GM12892 (cell line): Measurements from ENCODE around the gene SNRPB.

Experiments
- DNase-seq: peaks from one replicate; pipeline ENCODE4 v3.0.0; 2011; ENCODE audit not compliant: insufficient read length
- FAIRE-seq: peaks from 2 replicates; lab custom pipeline; 2011; peaks lifted over from hg19 to GRCh38; lab: Jason Lieb, UNC
- POLR2A ChIP-seq: IDR thresholded peaks from 2 replicates; pipeline ENCODE4 v1.6.1; 2011; ENCODE audit warnings: low read depth, low read length, control low read depth
- POLR2AphosphoS5 ChIP-seq: IDR thresholded peaks from 2 replicates; pipeline ENCODE4 v1.6.1; 2011; ENCODE audit warnings: low read depth, low read length, control low read depth
- TAF1 ChIP-seq: IDR thresholded peaks from 2 replicates; pipeline ENCODE4 v1.6.1; 2011; ENCODE audit warnings: low read depth, mild to moderate bottlenecking, control low read depth, low read length, borderline replicate concordance

SNRPB gene

DNA sequence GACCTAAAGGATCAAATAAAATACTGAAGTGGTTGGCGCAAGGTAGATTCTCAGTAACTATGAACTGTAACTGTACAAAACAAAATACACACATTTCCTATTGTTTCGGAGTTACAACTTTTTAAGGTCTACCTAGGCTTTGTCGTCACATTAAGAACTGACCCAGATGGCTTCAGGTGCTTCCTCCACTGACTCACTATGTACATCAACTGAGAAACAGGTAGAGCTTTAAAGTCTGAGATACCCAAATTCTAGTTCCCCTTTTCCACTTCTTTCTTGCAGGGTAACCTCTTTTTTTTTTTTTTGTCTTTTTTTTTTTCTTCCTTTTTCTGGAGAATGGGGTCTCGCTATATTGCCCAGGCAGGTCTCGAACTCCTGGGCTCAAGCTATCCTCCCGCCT, 5.5 kb downstream of the SNRPB start:
- TF ChIP-seq POLR2A, result no peak
- TF ChIP-seq TAF1, result no peak
- TF ChIP-seq POLR2AphosphoS5, result no peak
- DNase-seq, result no peak
- no peak for FAIRE-seq

DNA sequence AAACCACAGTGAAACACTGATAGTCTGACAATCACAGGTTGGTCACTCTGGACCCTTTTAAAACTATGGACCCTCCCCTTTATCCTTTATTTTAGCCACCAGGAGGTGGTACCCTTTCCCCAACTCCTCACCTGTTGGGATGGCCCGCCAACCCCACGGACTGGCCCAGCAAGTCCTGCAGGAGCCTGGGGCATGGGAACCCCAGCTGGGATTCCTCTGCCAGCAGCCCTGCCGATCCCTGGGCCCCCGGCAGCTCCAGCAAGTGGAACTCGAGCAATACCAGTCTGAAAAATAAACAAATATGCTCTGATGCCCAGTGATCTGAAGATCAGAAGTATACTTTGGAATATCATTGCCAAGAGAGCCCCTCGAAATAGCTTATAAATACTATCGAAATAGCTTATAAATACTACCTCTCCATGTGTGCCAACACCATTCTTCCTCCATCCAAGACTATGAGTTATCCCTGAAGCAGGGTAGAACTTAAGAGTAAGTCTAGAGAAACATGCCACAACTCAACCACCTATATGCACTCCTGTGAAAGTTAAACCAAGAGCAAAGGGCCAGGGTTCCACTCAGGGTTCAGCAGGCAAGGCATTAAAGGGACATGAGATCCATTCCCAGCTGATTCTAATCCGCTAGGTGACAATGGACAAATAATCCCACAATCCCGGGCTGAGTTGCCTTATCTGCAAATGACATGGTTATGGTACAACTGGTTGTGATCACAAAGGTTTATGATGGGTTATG, 6.8 kb downstream of the SNRPB start:
- no peak for FAIRE-seq

DNA sequence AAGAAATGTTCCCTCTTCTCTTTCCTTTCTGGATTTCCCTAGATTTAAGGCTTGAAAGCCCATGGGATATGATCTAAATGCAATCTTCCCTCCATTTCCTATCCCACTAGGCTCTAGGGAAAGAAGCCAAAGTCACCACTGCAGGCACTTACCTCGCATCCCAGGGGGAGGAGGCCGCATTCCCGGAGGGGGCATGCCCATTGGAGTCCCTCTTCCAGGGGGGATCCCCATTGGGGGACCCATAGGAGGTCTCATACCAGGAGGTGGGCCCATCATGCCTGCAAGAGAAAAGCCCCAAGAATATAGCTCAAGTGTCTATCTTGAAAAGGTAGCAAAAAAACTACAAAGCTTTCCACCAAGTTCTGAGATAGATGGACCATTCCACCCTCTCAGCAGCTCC, 8.1 kb downstream of the SNRPB start:
- FAIRE-seq, result no peak
- no peak for DNase-seq
- TF ChIP-seq POLR2AphosphoS5 (no peak), POLR2A (no peak), TAF1 (no peak)

More for the DNA sequence above, 6.8 kb downstream of the SNRPB start:
- DNase-seq, result no peak
- TF ChIP-seq POLR2A, result peak; percentile 51; the same call in 1 of the 2 replicates
- no peak for TF ChIP-seq POLR2AphosphoS5

DNA sequence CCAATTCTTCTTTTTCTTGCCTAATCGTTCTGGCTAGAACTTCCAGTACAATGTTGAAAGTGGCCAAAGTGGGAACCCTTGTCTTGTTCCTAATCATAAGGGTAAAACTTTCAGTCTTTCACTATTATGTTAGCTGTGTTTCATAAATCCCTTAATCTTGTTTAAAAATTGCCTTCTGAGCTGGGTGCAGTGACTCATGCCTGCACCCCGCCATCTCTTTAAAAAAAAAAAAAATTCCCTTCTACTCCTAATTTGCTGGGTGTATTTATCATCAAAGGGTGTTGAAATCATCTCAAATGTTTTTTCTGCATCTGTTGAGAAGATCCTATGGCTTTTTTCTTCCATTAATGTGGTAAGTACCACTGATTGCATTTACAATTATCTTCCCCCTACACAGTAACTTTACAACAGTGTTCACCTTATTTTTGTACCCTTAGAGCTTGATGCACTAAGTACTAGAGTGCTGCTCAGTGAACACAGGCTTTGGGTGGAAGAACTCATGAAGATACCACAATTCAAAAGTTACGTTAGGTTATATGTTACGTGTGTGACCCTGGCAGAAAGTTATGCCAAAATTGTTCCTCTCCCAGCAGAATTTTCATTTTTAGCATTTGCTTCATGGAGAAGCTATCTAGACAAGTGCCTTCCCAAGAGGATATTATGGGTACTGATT, 9.7 kb downstream of the SNRPB start:
- no peak for FAIRE-seq
- no peak for DNase-seq
- TF ChIP-seq TAF1, result no peak
- no peak for TF ChIP-seq POLR2A
- no peak for TF ChIP-seq POLR2AphosphoS5

DNA sequence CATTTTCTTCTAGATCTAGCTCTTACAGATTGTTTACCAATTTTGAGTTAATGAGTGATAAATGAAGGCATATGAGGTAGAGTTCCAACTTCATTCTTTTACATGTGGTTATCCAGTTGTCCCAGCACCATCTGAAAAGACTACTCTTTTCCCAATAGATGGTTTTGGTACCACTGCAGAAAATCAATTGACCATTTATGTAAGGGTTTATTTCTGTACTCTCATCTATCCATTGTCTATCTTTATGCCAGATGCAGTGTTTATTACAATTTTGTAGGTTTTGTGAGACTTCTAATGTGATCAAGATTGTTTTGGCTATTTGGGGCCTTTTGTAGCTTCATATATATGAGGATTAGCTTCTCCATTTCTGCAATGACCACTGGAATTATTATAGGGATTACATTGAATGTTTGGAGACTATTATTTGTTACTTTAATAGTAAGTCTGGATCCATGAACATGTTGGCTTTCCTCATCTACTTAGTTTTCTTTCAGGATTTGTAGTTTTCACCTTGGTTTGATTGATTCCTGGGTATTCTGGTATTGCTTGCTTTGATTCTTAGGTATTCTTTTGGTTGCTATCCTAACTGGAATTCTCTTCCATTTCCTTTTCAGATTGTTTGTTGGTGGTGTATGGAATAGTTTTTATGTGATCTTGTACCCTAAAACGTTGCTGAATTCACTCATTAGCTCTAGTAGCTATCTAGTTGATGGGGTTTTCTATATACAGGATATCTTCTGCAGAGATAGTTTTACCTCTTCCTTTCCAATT, 10.4 kb downstream of the SNRPB start:
- no peak for DNase-seq
- no peak for FAIRE-seq
- TF ChIP-seq POLR2A (peak; percentile 29; the same call in 1 of the 2 replicates), POLR2AphosphoS5 (peak; percentile 59; the same call in 1 of the 2 replicates), TAF1 (no peak)

DNA sequence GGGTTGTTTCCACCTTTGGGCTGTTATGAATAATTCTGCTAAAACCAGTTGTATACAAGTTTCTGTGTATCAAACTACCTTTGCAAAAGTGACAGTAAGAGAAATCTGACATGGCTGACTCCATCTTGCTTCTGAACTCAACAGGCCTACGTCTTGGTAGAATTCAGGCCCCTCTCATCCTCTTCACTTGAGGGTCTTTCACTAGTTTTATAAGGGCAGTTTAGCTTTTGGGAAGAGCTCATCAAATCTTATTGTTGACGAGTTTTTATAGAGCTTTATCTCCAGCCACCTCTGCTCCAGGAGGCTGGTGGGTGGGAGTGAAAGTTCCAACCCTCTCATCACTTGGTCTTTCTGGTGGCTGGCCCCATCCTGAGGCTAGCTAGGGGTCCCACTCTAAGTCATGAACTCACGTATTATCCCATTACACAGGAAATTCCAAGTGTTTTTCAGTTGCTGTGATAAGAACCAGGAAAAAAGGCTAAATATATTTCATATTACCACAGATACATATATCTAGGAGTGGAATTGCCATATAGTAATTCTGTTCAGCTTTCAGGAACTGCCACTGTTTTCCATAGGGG, 11.6 kb downstream of the SNRPB start:
- FAIRE-seq (no peak), DNase-seq (no peak)
- TF ChIP-seq POLR2A (no peak; the same call in 1 of the 2 replicates), POLR2AphosphoS5 (peak; percentile 68)

DNA sequence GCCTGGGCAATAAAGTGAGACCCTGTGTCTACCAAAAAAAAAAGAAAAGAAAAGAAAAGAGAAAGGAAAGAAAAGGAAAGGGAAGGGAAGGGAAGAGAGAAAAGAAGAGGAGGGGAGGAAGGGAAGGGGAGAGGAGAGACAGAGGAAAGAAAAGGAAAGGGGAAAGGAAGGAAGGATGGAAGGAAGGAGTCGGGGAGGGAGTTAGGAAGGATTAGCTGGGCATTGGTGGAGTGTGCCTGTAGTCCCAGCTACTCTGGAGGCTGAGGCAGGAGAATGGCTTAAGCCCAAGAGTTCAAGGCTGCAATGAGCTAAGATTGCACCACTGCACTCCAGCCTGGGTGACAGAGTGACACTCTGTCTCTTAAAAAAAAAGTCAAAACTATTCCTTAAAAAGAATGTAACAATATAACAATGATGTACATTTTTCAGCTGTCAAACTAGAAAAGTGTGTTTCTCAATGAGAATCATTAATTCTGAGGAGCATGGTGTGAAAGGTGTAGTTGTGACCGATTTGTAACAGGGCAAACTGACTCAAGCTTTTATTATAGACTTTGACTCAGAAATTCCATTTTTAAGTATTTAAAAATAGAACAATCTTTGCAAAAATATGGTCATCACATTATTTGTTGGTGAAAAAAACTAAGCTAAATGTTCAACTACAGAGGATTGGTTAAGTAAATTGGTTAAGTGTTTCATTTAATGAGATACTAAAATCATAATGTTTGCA, 14.7 kb downstream of the SNRPB start:
- no peak for FAIRE-seq
- TF ChIP-seq TAF1, result no peak
- TF ChIP-seq POLR2AphosphoS5, result no peak
- TF ChIP-seq POLR2A, result no peak
- no peak for DNase-seq

DNA sequence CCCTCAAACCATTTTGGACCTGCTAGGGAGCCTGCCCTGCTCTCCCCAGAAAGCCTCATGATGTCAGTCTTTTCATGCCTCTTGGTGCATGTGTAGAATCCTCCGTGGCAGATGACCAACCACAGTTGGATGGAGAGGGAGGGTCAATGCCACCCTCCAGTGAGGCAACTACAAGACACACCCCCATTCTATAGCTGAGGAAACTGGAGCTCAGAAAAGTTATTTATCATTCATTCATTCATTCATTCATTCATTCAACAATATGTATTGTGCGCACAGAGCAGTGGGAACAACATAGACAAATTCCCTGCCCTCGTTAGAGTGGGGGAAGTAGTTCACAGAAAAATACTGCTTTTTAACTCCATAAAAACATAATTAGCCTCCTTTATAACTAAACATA, 16.8 kb downstream of the SNRPB start:
- FAIRE-seq (no peak), DNase-seq (no peak)
- no peak for TF ChIP-seq POLR2A
- no peak for TF ChIP-seq TAF1
- TF ChIP-seq POLR2AphosphoS5, result no peak

DNA sequence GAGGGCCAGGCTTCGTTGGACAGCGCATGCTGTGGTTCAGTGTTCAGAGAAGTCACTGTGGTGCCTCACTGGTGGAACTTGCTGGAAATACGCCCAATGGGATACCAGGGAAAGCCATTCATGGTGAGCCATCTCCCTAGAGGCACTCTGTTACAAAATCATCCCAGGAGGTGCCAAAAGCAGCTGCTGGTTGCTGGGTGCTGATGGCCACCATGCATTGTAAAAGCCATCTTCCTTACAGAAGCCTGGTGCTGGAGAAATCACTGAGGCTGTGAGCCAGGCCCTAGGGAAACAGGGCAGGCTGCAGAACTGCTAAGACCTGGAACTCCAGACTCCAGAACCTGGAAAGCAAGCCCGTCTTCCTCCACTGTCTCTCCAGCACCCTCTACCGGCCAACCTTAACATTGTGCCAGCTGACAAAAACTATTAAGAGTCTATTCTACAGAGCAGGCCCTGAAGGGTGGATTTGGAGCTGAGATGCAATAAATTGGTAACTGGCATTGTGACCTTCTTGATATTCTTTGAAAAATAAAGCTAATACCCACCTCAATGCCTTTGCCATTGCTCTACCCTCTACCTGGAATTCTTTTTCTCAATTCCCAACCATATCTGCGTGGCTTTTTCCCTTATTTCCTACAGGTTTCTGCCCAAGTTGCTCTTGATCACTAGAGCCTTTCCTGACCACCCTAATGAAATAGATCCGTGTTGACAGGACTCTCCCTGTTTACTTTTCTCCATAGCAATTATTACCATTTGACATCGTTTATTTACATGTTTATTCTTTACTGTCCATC, 18.5 kb downstream of the SNRPB start:
- DNase-seq (no peak), FAIRE-seq (peak; percentile 76)
- no peak for TF ChIP-seq POLR2AphosphoS5
- TF ChIP-seq POLR2A, result no peak
- no peak for TF ChIP-seq TAF1

DNA sequence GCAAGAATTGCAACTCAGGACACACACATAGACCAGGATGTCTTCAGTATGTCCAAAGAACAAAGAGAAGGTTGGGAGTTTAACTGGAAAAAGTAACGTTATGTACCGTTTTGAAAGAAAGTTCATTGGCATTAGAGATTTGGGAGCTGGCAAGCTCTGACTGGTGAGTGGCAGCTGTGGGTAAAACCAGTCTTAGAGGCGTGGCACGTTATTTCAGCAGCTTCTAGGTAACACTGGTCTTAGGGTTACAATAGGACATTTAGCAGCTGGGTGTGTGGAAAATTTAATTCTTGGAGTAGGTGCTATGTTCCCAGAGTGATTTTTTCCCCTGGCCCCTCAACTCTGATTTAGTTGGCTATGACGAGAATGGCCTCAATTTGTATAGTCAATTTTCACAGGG, 19.2 kb downstream of the SNRPB start:
- TF ChIP-seq POLR2A (no peak), TAF1 (no peak)
- no peak for FAIRE-seq
- no peak for DNase-seq

DNA sequence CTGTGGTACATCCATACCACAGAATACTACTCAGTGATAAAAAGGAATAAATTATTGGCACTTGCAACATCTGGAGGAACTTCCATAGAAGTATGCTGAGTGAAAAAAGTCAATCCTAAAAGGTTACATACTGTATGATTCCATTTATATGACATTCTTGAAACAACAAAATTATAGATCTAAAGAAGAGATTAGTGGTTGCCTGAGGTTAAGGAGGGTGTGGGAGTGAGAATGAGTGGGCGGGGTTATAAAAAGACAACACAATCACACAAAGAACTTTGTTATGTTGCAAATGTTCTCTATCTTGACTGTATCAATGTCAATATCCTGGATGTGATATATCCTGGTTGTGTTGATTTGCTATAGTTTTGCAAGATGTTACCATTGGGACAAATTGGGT, 21.2 kb downstream of the SNRPB start:
- DNase-seq, result no peak
- TF ChIP-seq POLR2AphosphoS5 (no peak), TAF1 (no peak), POLR2A (no peak)
- no peak for FAIRE-seq
